ENCODE measurements around the gene ZNF407. TPM values are rescaled to one million over a fixed set of nuclear protein-coding genes. Genes with fewer than 3 reads are reported as not detected.

ZNF407 gene
- total RNA-seq, 1 donor: 16.6 TPM

GRCh38 chr18:74866577-74866976 is 268.9 kb downstream of the ZNF407 start:
- H3K27me3 ChIP-seq (ENCODE audit: insufficient read depth, low read length): no peaks in the 10 kb centered on the region
- no peak overlapping the region for H3K27ac ChIP-seq (ENCODE audit: low read depth, low read length)
- H3K9me3 ChIP-seq (ENCODE audit: low read depth, low read length): no peaks in the 10 kb centered on the region
- peaks cover 4% of the 10 kb centered on the region for H3K4me1 ChIP-seq (ENCODE audit: insufficient read depth, low read length)
- no peaks in the 10 kb centered on the region for H4K20me1 ChIP-seq (ENCODE audit: insufficient read depth, low read length)
- no peak overlapping the region for H3K4me3 ChIP-seq (ENCODE audit: insufficient read depth, low read length)
- no peak for TF ChIP-seq CTCF (IDR thresholded peaks at IDR 0.05; ENCODE audit: extremely low read depth, low read depth, low read length)
- no peak for DNase-seq (ENCODE audit: insufficient read length, low spot score, missing footprints)
- no peaks in the 10 kb centered on the region for H3K79me2 ChIP-seq (ENCODE audit: insufficient read depth, low read length)
- H2AFZ ChIP-seq (ENCODE audit: low read length): no peak overlapping the region
- no peaks in the 10 kb centered on the region for H3K36me3 ChIP-seq (ENCODE audit: insufficient read depth, low read length)
- H3K4me2 ChIP-seq (ENCODE audit: insufficient read depth, low read length): no peak overlapping the region

GRCh38 chr18:74868461-74868860 is 270.8 kb downstream of the ZNF407 start:
- peaks cover 4% of the 10 kb centered on the region for H3K4me1 ChIP-seq (ENCODE audit: insufficient read depth, low read length)
- H2AFZ ChIP-seq (ENCODE audit: low read length): no peak overlapping the region
- no peaks in the 10 kb centered on the region for H3K36me3 ChIP-seq (ENCODE audit: insufficient read depth, low read length)
- no peaks in the 10 kb centered on the region for H3K79me2 ChIP-seq (ENCODE audit: insufficient read depth, low read length)
- H3K4me3 ChIP-seq (ENCODE audit: insufficient read depth, low read length): no peak overlapping the region
- no peak overlapping the region for H3K4me2 ChIP-seq (ENCODE audit: insufficient read depth, low read length)
- no peak overlapping the region for H3K27ac ChIP-seq (ENCODE audit: low read depth, low read length)
- H4K20me1 ChIP-seq (ENCODE audit: insufficient read depth, low read length): no peaks in the 10 kb centered on the region
- no peaks in the 10 kb centered on the region for H3K27me3 ChIP-seq (ENCODE audit: insufficient read depth, low read length)
- no peak for DNase-seq (ENCODE audit: insufficient read length, low spot score, missing footprints)
- no peaks in the 10 kb centered on the region for H3K9me3 ChIP-seq (ENCODE audit: low read depth, low read length)
- TF ChIP-seq CTCF (IDR thresholded peaks at IDR 0.05; ENCODE audit: extremely low read depth, low read depth, low read length): no peak

GRCh38 chr18:74869904-74870863 is 272.5 kb downstream of the ZNF407 start:
- Histone ChIP-seq H3K4me1 (ENCODE audit: insufficient read depth, low read length) (peaks cover 4% of the 10 kb centered on the region), H3K36me3 (ENCODE audit: insufficient read depth, low read length) (no peaks in the 10 kb centered on the region), H3K4me3 (ENCODE audit: insufficient read depth, low read length) (no peak overlapping the region), H4K20me1 (ENCODE audit: insufficient read depth, low read length) (no peaks in the 10 kb centered on the region), H3K9me3 (ENCODE audit: low read depth, low read length) (no peaks in the 10 kb centered on the region), H3K79me2 (ENCODE audit: insufficient read depth, low read length) (no peaks in the 10 kb centered on the region), H2AFZ (ENCODE audit: low read length) (no peak overlapping the region), H3K4me2 (ENCODE audit: insufficient read depth, low read length) (no peak overlapping the region), H3K27ac (ENCODE audit: low read depth, low read length) (no peak overlapping the region), H3K27me3 (ENCODE audit: insufficient read depth, low read length) (no peaks in the 10 kb centered on the region)
- no peak for DNase-seq (ENCODE audit: insufficient read length, low spot score, missing footprints)
- no peak for TF ChIP-seq CTCF (IDR thresholded peaks at IDR 0.05; ENCODE audit: extremely low read depth, low read depth, low read length)

- H3K4me3 ChIP-seq (ENCODE audit: insufficient read depth, low read length): no peak overlapping the region
- no peaks in the 10 kb centered on the region for H3K79me2 ChIP-seq (ENCODE audit: insufficient read depth, low read length)
- H4K20me1 ChIP-seq (ENCODE audit: insufficient read depth, low read length): no peaks in the 10 kb centered on the region
- no peak overlapping the region for H2AFZ ChIP-seq (ENCODE audit: low read length)
- H3K27me3 ChIP-seq (ENCODE audit: insufficient read depth, low read length): no peaks in the 10 kb centered on the region
- H3K36me3 ChIP-seq (ENCODE audit: insufficient read depth, low read length): no peaks in the 10 kb centered on the region
- no peak for DNase-seq (ENCODE audit: insufficient read length, low spot score, missing footprints)
- peaks cover 4% of the 10 kb centered on the region for H3K4me1 ChIP-seq (ENCODE audit: insufficient read depth, low read length)
- no peak overlapping the region for H3K27ac ChIP-seq (ENCODE audit: low read depth, low read length)
- H3K4me2 ChIP-seq (ENCODE audit: insufficient read depth, low read length): no peak overlapping the region
- H3K9me3 ChIP-seq (ENCODE audit: low read depth, low read length): no peaks in the 10 kb centered on the region
- TF ChIP-seq CTCF (IDR thresholded peaks at IDR 0.05; ENCODE audit: extremely low read depth, low read depth, low read length): no peak
These were observed 273.3 kb downstream of the ZNF407 start for GRCh38 chr18:74870950-74871349.

Measured in osteoblast (primary cell).